Testis (tissue), 2 donors: Measurements from ENCODE around the gene LHX3.

Source experiments
- POLR2A ChIP-seq: fragments of 450-650 bp; IDR thresholded peaks from one replicate; pipeline ENCODE4 v1.6.1; 2017; ENCODE audit warnings: antibody characterized with exemption, mild to moderate bottlenecking, moderate library complexity
- TF ChIP-seq, protein P1 (sequence below), 3 experiments: fragments of 450-650 bp in 2 of 3; fragments of 200-600 bp in 1 of 3; sonication (generic) in 1 of 3; IDR thresholded peaks; one replicate each; pipeline ENCODE4 v1.5.1; 2016 to 2019; ENCODE audit warnings: antibody characterized with exemption in 3 of 3, mild to moderate bottlenecking in 2 of 3, moderate library complexity in 1 of 3

DNA sequence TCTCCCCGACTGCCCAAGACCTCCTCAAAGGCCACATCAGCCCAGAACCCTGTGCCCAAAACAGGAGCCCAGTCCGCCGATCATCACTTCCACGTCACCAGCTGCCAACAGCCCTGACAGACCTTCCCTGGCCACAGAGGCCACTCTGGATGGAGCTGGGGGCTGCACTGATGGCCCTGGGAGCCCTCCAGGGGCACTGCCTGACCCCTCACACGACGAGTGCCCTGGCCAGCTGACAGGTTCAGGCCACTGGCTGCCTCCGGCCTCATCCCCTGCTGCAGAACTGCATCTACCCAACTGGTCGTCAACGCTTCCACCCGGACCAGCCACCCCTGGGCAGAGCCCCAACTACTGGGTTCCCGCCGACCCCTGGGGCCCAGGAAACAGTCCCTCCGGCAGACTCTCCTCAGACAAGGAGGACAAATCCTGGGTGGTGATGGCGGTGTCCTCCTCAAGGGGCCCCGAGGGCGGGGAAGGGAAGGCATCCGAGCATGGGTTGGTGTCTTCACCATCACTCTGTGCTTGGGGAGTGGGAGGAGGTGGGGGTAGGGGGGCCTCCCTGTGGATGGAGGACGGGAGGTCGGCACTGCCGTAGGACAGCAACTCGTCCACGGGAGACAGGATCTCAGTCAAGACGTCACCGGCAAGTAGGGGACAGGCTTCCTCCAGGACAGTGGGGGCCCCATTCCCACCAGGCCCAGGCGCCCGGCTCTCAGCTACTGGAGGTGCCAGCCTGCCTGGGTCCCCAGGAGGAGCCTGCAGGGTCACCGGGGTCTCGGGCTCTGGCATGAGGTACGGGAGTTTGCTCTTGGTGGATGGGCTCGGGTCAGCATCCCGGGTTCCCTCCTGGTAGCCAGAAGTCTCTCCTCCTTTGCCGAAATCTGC, 48.6 kb upstream of the LHX3 start:
- TF ChIP-seq, protein P1, sequence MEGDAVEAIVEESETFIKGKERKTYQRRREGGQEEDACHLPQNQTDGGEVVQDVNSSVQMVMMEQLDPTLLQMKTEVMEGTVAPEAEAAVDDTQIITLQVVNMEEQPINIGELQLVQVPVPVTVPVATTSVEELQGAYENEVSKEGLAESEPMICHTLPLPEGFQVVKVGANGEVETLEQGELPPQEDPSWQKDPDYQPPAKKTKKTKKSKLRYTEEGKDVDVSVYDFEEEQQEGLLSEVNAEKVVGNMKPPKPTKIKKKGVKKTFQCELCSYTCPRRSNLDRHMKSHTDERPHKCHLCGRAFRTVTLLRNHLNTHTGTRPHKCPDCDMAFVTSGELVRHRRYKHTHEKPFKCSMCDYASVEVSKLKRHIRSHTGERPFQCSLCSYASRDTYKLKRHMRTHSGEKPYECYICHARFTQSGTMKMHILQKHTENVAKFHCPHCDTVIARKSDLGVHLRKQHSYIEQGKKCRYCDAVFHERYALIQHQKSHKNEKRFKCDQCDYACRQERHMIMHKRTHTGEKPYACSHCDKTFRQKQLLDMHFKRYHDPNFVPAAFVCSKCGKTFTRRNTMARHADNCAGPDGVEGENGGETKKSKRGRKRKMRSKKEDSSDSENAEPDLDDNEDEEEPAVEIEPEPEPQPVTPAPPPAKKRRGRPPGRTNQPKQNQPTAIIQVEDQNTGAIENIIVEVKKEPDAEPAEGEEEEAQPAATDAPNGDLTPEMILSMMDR (IDR thresholded peaks at IDR 0.05): no peak
- no peak for TF ChIP-seq POLR2A
